Heart left ventricle (tissue), 16 donors: Measurements from ENCODE around the gene HS3ST3B1. TPM values are rescaled to one million over a fixed set of nuclear protein-coding genes. Genes with fewer than 3 reads are reported as not detected.

Experiments
- ATAC-seq, 4 donors: fragments of 200-7000 bp; cut with Tn5 transposase; one replicate each; pipeline ENCODE4 v1.9.1; 2020 to 2022; ENCODE audit warnings: moderate library complexity in 4 of 4, mild to moderate bottlenecking in 3 of 4, moderate number of reproducible peaks in 1 of 4
- DNase-seq, 5 donors: peaks; one replicate each; pipeline ENCODE4 v3.0.0-alpha.2; 2020
- H3K27ac ChIP-seq, 12 donors: fragments of 200-600 bp; sonication (generic) in 4 of 12; one replicate each; pipeline versions ENCODE4 v1.5.0 to v1.8.0; 2016 to 2022; ENCODE audit warnings: mild to moderate bottlenecking in 2 of 12
- H3K27me3 ChIP-seq, 9 donors: fragments of 200-600 bp; sonication (generic) in 2 of 9; one replicate each; pipeline versions ENCODE4 v1.5.1 to v1.8.0; 2016 to 2022; ENCODE audit warnings: mild to moderate bottlenecking in 3 of 9
- H3K36me3 ChIP-seq, 9 donors: fragments of 200-600 bp; sonication (generic) in 2 of 9; one replicate each; pipeline versions ENCODE4 v1.5.0 to v1.8.0; 2018 to 2022; ENCODE audit warnings: mild to moderate bottlenecking in 2 of 9
- H3K4me1 ChIP-seq, 12 donors: fragments of 200-600 bp; sonication (generic) in 4 of 12; one replicate each; pipeline versions ENCODE4 v1.5.0 to v1.8.0; 2016 to 2022; ENCODE audit warnings: mild to moderate bottlenecking in 3 of 12
- H3K4me3 ChIP-seq, 12 donors: fragments of 200-600 bp; sonication (generic) in 4 of 12; one replicate each; pipeline versions ENCODE4 v1.5.0 to v1.8.0; 2017 to 2022; ENCODE audit warnings: mild to moderate bottlenecking in 9 of 12, moderate library complexity in 4 of 12
- H3K9me3 ChIP-seq, 12 donors: fragments of 200-600 bp; sonication (generic) in 4 of 12; one replicate each; pipeline versions ENCODE4 v1.5.0 to v1.8.0; 2016 to 2022; ENCODE audit warnings: mild to moderate bottlenecking in 1 of 12
- CTCF ChIP-seq, 12 donors: fragments of 200-600 bp; sonication (generic) in 4 of 12; IDR thresholded peaks; one replicate each; pipeline versions ENCODE4 v1.5.0 to v1.8.0; 2018 to 2022; ENCODE audit warnings: antibody characterized with exemption in 12 of 12, mild to moderate bottlenecking in 5 of 12
- POLR2A ChIP-seq, 2 donors: fragments of 450-650 bp; IDR thresholded peaks; one replicate each; pipeline ENCODE4 v1.6.1; 2017; ENCODE audit warnings: antibody characterized with exemption in 2 of 2, mild to moderate bottlenecking in 2 of 2, moderate library complexity in 2 of 2
- WGBS, 4 donors: extraction: QIAGEN DNeasy Blood & Tissue Kit in 2 of 4; methylation state at CpG; one replicate each; pipeline versions ENCODE4 v1.1.5 to v1.1.7; 2013 to 2018; 5-methylcytosine and 5-hydroxymethylcytosine counted together
- intact Hi-C, 10 donors: fragments of 100-400 bp; cut with DNase I; formaldehyde crosslinking; loops; one replicate each; pipeline versions ENCODE4 v1.11.1 to v1.14.2; 2022
- polyA plus RNA-seq, 2 donors: library from polyadenylated mRNA; stranded (reverse); fragments of 200-250 nt; gene quantifications; one replicate each; pipeline ENCODE4 v1.2.3, GENCODE V29; 2013
- total RNA-seq, 9 donors: library from RNA; depleted of rRNA in 2 of 9; stranded (reverse); fragments of >200 nt in 2 of 9; fragmentation: NEBNext Ultra II Directional in 3 of 9; extraction: Animal tissue kit (Norgen Biotek cat#: 25700) in 3 of 9; gene quantifications; one replicate each; pipeline versions ENCODE4 v1.1.0 to v1.2.4, GENCODE V29; 2016 to 2023
- donor health status: ischemic (EF 13 %, LVEDD 7.1; RV severe dilation, severe dysfunction).
- donor health status: healthy with polysubstance abuse.
- donor health status: DM: no; HTN: yes; CAD: no.
- donor health status: DM: no; HTN: no; CAD: no.
- donor health status: ischemic (EF 25% LVEDD 6.9; RV normal size, moderate dysfunction).
- donor health status: ischemic (EF 25% LVEDD 5.7; RV mildly dilated, moderate dysfunction).
- donor health status: healthy.
- donor health status: DM: yes; HTN: yes; CAD: no.
- donor health status: ischemic (EF 35%, LVEDD 5.7; RV mildly dilated, moderate dysfunction).
- donor health status: nonischemic (EF 11% LVEDD 7.7; RV severe dilation, severe dysfunction).
- donor health status: DM: yes; HTN: yes; CAD: no.
- donor health status: PGD.
- donor health status: ischemic (EF 29% LVEDD 5.4; RV normal size, mild dysfunction).
- donor health status: nonischemic (EF 23%, LVEDD 6.1; RV moderate dilation, normal function).

Gene HS3ST3B1
- total and polyA plus RNA-seq, 11 donors: 0.61 to 3.9 (median 2.9) TPM

DNA sequence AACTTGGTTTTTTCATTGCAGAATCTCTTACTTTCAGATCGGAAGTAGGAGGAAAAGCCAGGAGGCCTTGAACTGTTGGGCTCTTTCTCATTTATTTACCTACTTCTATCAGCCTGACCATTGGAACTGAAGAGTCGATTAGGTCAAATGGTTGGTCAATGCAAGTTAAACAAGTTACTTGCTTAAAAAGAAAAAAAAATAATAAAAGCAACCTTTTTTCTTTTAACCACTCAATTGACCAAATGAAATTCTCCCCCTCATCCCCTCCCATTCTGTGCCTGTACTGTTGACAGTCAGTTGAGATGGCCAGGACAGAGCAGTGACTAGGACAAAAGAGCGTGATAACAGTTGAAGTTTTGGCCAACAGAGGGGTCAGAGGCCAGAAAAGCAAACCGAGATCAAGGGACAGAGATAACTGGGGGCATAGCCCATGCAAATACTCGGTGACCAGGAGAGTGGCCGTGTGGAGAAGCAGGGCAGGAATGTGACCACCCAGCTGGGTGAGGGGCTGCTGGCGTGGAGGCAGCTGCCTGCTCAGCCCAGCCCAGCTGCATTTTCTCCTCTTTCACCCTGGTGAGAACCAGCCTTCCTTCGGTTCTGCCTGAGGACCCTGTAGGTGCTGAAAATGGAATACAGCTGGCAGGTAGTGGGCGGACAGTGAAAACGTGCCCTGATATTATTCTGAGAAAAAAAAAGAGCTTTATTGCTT, 72.2 kb downstream of the HS3ST3B1 start:
- no peak for ATAC-seq

DNA sequence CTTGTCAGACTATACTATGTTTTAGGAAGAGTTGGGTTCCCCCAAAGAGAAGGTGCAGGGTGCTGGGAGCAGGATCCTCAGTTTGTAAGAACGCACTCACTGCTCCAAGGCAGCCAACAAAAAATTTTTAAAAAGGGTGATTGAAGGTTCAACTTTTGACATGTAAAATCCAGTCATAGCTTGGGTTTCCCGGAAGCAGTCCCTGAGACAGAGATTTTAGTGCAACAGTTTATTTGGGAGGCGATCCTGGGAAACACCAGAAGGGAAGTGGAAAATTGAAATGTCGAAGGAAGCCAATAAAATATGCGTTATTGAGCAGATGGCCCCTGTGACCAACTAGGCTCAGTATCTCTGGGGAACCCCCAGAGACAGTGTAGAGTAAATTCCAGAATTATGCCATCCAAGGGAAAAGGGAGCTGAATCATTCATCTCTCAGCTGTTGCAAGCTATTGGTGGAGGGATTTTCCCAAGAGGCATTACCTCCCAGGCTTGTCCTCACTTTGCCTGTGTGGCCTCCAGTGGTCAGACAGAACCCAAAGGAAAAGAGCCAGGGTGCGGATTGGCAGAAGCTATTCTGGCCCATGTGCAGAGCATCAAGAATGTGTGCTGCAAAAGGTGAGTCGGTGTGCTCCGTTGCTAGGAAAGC, 72.9 kb downstream of the HS3ST3B1 start:
- H3K4me1 ChIP-seq: no peaks in the 10 kb centered on the region
- H3K27me3 ChIP-seq: peaks cover 0 to 8% (median 0%) of the 10 kb centered on the region in 9 donors
- H3K36me3 ChIP-seq: no peaks in the 10 kb centered on the region
- no peaks in the 10 kb centered on the region for H3K9me3 ChIP-seq
- intact Hi-C loops: no loop called here
- ATAC-seq (no peak), DNase-seq (no peak)
- no peak overlapping the region for H3K27ac ChIP-seq
- 61 to 69% (median 67%) methylated on average over 8 of the region's 8 CpGs for WGBS, 4 donors
- H3K4me3 ChIP-seq: no peak overlapping the region
- TF ChIP-seq CTCF (IDR thresholded peaks at IDR 0.05) (no peak), POLR2A (IDR thresholded peaks at IDR 0.05) (no peak)

More for the DNA sequence above, 72.2 kb downstream of the HS3ST3B1 start:
- Histone ChIP-seq H3K4me1 (no peaks in the 10 kb centered on the region), H3K9me3 (no peaks in the 10 kb centered on the region), H3K27me3 (peaks cover 0 to 8% (median 0%) of the 10 kb centered on the region in 9 donors), H3K4me3 (no peak overlapping the region), H3K36me3 (no peaks in the 10 kb centered on the region), H3K27ac (no peak overlapping the region)
- TF ChIP-seq POLR2A (IDR thresholded peaks at IDR 0.05): no peak
- no peak for TF ChIP-seq CTCF (IDR thresholded peaks at IDR 0.05)
- intact Hi-C loops: no loop called here
- 26 to 37% (median 30%) methylated on average over 10 of the region's 10 CpGs for WGBS, 4 donors
- no peak for DNase-seq

- no peaks in the 10 kb centered on the region for H3K4me1 ChIP-seq
- ATAC-seq: no peak
- no peak overlapping the region for H3K27ac ChIP-seq
- no peaks in the 10 kb centered on the region for H3K36me3 ChIP-seq
- no peak for DNase-seq
- H3K9me3 ChIP-seq: no peaks in the 10 kb centered on the region
- H3K27me3 ChIP-seq: peaks cover 0 to 8% (median 0%) of the 10 kb centered on the region in 9 donors
- H3K4me3 ChIP-seq: no peak overlapping the region
- TF ChIP-seq CTCF (IDR thresholded peaks at IDR 0.05): no peak
- TF ChIP-seq POLR2A (IDR thresholded peaks at IDR 0.05): no peak
- 90 to 95% (median 95%) methylated on average over 1 of the region's 1 CpG for WGBS, 4 donors
- intact Hi-C loops: no loop called here
Measured at GRCh38 chr17:14374268-14374667, 73.4 kb downstream of the HS3ST3B1 start.

DNA sequence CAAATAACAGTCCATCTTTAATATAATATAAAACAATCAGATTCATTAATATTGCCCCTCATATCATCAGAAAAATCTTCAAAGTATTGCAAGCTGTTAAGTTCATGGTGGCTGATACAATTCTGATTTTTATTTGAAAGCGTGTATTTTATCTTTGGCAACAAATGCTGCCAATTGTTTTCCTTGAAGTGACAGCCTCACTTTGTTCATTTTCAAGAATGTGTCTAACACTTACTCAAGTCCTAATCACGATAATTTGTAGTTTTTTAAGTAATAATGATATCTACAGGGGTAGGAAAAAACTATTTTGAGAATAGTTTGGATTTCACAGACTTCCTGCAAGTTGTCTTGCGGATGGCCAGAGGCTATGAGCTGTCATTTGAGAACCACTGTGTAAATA, 75.8 kb downstream of the HS3ST3B1 start:
- no peaks in the 10 kb centered on the region for H3K4me1 ChIP-seq
- DNase-seq (no peak), ATAC-seq (no peak)
- H3K4me3 ChIP-seq: no peak overlapping the region
- H3K9me3 ChIP-seq: no peaks in the 10 kb centered on the region
- intact Hi-C loops: no loop called here
- no peaks in the 10 kb centered on the region for H3K36me3 ChIP-seq
- H3K27me3 ChIP-seq: peaks cover 0 to 8% (median 0%) of the 10 kb centered on the region in 9 donors
- H3K27ac ChIP-seq: no peak overlapping the region
- TF ChIP-seq POLR2A (IDR thresholded peaks at IDR 0.05) (no peak), CTCF (IDR thresholded peaks at IDR 0.05) (no peak)
- 57 to 67% (median 64%) methylated on average over 3 of the region's 3 CpGs for WGBS, 4 donors
